C1 segment of cervical spinal cord (tissue), 14 donors: Measurements from ENCODE around the gene GGTLC3.
"Not testable (repeated sequence)": the region's sequence is repeated elsewhere in the genome, so short reads cannot be mapped to it uniquely, and the experiment has no call there.

Experiments
- DNase-seq, 14 donors: peaks; one replicate each; lab custom pipeline; 2025; lab: John Stamatoyannopoulos, UW

Gene GGTLC3

DNA sequence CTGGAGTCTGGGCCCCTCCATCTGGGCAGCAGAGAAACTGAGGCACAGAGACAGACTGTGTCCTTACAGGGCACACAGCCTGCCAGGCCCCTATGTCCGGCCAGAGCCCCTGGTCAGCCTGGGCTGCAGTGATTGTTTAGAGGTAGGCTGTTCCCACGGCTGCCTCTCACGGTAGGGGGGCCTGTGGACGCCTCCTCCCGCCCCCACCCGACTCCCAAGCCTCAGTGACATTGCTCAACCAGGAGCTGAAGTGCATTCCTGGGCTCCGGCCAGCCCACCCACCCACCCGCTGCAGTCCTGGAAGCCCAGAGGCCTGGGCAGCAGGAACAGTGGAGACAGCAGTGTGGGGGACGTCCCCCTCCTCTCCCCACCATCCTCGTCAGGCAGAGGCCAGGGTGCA, 4.5 kb downstream of the GGTLC3 start:
- DNase-seq = not testable (repeated sequence)

DNA sequence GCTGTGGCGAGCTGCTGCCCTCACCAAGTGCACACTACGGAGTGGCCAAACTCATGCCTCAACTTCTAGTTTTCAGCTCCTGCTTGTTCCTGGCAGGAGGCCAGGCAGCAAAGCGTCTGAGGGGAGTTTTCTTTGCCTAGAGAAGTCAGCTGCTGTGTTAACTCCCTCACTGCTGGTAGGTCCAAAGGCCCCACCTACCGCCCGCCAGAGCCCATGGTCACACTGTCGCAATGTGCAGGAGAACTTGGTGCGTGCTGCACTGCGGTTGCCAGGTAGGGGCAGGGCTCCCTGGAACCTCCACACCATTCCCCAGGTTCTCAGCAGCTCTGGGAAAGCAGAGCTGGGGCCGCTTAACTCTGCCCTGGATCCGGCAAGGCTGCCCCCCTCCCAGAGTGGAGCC, 5.6 kb downstream of the GGTLC3 start:
- DNase-seq = not testable (repeated sequence)

DNA sequence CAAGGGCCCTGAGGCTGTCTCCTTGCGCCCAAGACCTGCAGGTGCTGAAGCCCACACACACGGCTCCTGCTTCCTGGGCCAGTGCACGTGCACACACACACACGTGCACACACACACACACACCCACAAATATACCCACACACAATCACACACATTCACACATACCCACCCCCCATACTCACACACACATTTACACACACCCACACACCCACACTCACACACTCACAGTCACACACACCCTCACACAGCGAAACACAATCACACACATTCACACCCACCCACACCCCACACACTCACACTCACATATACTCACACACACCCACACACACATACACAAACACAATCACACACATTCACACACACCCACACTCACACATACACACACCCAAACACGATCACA, 6.6 kb downstream of the GGTLC3 start:
- not testable (repeated sequence) for DNase-seq

DNA sequence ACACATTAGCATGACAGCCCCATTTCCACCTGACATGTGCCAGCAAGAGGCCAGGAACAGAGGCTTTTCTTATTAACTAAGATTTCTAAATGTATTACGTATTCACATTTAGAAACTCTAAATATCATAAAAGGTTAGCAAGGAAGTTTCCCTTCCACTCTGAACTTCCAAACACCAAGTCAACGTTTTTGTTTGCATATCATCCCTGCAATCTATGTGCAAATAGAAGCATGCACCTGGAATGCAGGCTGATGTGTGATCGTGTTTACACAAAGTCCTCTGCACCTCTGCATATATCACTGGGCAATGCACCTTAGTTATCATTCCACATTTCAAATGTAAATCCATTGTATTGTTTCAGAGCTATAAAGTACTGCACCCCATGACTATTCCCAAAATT, 21.7 kb downstream of the GGTLC3 start:
- DNase-seq = not testable (repeated sequence)
